Parietal lobe (tissue), 1 donor: Measurements from ENCODE around the gene SESN2. TPM values are rescaled to one million over a fixed set of nuclear protein-coding genes. Genes with fewer than 3 reads are reported as not detected.

Experiments
- total RNA-seq: library from RNA; depleted of rRNA; stranded (reverse); fragments of >200 nt; gene quantifications from one replicate; pipeline ENCODE4 v1.2.3, GENCODE V29; 2014

Gene SESN2, protein sequence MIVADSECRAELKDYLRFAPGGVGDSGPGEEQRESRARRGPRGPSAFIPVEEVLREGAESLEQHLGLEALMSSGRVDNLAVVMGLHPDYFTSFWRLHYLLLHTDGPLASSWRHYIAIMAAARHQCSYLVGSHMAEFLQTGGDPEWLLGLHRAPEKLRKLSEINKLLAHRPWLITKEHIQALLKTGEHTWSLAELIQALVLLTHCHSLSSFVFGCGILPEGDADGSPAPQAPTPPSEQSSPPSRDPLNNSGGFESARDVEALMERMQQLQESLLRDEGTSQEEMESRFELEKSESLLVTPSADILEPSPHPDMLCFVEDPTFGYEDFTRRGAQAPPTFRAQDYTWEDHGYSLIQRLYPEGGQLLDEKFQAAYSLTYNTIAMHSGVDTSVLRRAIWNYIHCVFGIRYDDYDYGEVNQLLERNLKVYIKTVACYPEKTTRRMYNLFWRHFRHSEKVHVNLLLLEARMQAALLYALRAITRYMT
- 3.4 TPM for total RNA-seq

DNA sequence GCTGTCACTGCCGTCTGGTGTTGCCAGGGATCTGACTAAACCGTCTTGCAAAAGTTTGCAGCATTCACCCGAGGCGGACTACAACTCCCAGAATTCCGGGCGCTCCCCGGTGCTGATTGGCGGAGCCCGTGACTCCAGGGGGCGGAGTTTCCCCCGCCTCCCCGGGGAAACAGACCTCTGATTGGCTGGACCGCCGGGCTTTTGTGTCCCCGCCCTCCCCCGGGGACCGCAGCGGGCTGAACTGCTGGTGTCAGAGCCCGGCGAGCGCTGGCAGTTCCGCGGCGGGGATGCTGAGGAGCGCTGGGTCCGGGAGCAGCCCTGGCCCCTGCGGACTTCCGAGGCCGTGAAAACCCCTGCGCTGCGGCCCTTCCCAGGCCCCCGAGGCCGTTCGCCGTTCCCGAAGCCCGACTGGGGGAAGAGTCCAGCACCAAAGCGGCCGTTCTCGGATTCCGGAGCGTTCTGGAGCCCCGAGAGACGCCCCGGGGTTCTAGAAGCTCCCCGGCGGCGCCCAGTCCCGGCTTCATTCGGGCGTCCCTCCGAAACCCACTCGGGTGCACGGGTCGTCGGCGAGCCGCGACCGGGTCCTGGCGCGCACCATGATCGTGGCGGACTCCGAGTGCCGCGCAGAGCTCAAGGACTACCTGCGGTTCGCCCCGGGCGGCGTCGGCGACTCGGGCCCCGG lies at the start of gene SESN2:
SESN2 (plus strand) TSS at position 267 of the 682 bp plus-strand sequence; CDS start at position 597, 330 bp downstream.

GRCh38 chr1:28232558-28233263 lies 26.6 kb upstream of the SESN2 start, which contains the start of gene DNAJC8:
Gene DNAJC8 (minus strand): TSS chr1:28233029. CDS start chr1:28232998, 31 bp downstream.

DNA sequence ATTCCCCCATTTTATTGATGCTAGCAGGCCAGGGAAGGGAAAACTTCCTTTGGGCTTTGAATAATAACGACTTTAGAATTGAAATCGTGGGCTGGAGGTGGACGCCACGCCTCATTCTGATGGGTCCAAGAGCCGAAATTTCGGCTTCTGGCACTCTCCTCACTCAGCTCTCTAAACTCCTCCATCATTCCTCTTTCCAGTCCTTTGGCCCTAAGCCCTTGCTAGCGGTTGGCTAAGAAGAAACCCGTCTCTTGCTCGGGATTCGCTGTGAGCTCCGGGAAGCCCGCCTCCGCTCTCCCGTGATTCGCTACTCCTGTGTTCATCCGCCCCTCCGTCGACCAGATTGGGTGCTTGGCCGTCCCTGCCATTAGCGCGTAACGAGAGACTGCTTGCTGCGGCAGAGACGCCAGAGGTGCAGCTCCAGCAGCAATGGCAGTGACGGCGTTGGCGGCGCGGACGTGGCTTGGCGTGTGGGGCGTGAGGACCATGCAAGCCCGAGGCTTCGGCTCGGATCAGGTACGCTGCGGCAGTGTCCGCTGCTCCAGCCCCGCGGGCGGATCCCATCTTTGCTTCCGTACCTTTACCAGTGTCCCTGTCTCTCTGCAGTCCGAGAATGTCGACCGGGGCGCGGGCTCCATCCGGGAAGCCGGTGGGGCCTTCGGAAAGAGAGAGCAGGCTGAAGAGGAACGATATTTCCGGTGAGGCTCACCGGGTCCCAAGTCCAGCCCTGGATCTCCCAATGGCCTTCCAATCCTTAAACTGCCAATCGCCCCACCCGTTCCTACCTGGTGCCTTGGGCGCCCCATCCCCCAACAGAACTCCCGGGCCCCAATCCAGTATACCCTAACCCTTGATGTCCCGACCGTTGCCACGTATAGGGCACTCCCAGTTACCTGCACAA lies 23.3 kb upstream of the SESN2 start, which contains the start of gene ATP5IF1:
ATP5IF1 (plus strand) TSS at position 370 of the 901 bp plus-strand sequence; CDS start at position 430, 60 bp downstream.

Other genes with a start within 250 kb of the SESN2 start
- gene EYA3, start 170.9 kb upstream of the SESN2 start, total RNA-seq: 22.2 TPM
- gene PTAFR, start 82.8 kb upstream of the SESN2 start, total RNA-seq: 1.6 TPM
- 41.0 TPM for gene DNAJC8, start 26.5 kb upstream of the SESN2 start, total RNA-seq
- 52.6 TPM for gene ATP5IF1, start 23.4 kb upstream of the SESN2 start, total RNA-seq
- gene MED18, start 69.5 kb downstream of the SESN2 start, total RNA-seq: 11.6 TPM
- 26.0 TPM for gene PHACTR4, start 110.2 kb downstream of the SESN2 start, total RNA-seq
- 13.8 TPM for gene RCC1, start 246.5 kb downstream of the SESN2 start, total RNA-seq